Measurements from ENCODE around the gene COX6A2.
"Not testable (repeated sequence)": the region's sequence is repeated elsewhere in the genome, so short reads cannot be mapped to it uniquely, and the experiment has no call there.

COX6A2 gene

GRCh38 chr16:31436221-31437045 lies 8.3 kb upstream of the COX6A2 start:
- DNase-seq, result no peak

- no peak for DNase-seq
Observed at GRCh38 chr16:31435341-31436220, 7.4 kb upstream of the COX6A2 start.

- DNase-seq, result no peak
Observed at GRCh38 chr16:31430380-31431052, 2.4 kb upstream of the COX6A2 start.

GRCh38 chr16:31429796-31430195 lies 1.6 kb upstream of the COX6A2 start:
- no peak for DNase-seq

GRCh38 chr16:31429314-31429713 lies 1.2 kb upstream of the COX6A2 start:
- DNase-seq, result no peak

GRCh38 chr16:31428638-31429247 lies 583 bp upstream of the COX6A2 start:
- DNase-seq, result no peak

GRCh38 chr16:31427441-31428278 lies 500 bp downstream of the COX6A2 start:
- no peak for DNase-seq

GRCh38 chr16:31423801-31424200 lies 4.4 kb downstream of the COX6A2 start:
- DNase-seq, result no peak

GRCh38 chr16:31423241-31423640 lies 4.9 kb downstream of the COX6A2 start:
- DNase-seq, result no peak

GRCh38 chr16:31421587-31421986 lies 6.6 kb downstream of the COX6A2 start:
- DNase-seq, result no peak

GRCh38 chr16:31420037-31420436 lies 8.1 kb downstream of the COX6A2 start:
- DNase-seq, result no peak

GRCh38 chr16:31417916-31418315 lies 10.2 kb downstream of the COX6A2 start:
- DNase-seq, result no peak

GRCh38 chr16:31417036-31417435 lies 11.1 kb downstream of the COX6A2 start:
- DNase-seq, result not testable (repeated sequence)

- DNase-seq, result no peak
Observed at GRCh38 chr16:31416371-31416770, 11.8 kb downstream of the COX6A2 start.

- DNase-seq, result no peak
Observed at GRCh38 chr16:31414706-31415105, 13.5 kb downstream of the COX6A2 start.

GRCh38 chr16:31413943-31414342 lies 14.2 kb downstream of the COX6A2 start:
- DNase-seq, result no peak

- no peak for DNase-seq
Observed at GRCh38 chr16:31413381-31413780, 14.8 kb downstream of the COX6A2 start.

GRCh38 chr16:31412750-31413149 lies 15.4 kb downstream of the COX6A2 start:
- DNase-seq, result no peak

- DNase-seq, result no peak
Observed at GRCh38 chr16:31411024-31411844, 16.9 kb downstream of the COX6A2 start.

GRCh38 chr16:31410082-31410481 lies 18.1 kb downstream of the COX6A2 start:
- DNase-seq, result no peak

- no peak for DNase-seq
Observed at GRCh38 chr16:31409433-31409832, 18.7 kb downstream of the COX6A2 start.
